ENCODE measurements around the gene SPIRE1. TPM values are rescaled to one million over a fixed set of nuclear protein-coding genes. Genes with fewer than 3 reads are reported as not detected.
A peak's percentile ranks its signal among the peaks of the same experiment; 100 is the strongest.
"Not testable (repeated sequence)": the region's sequence is repeated elsewhere in the genome, so short reads cannot be mapped to it uniquely, and the experiment has no call there.

Gene SPIRE1
- total and polyA plus RNA-seq, 8 donors = 3.1 to 24.4 (median 8.4) TPM

DNA sequence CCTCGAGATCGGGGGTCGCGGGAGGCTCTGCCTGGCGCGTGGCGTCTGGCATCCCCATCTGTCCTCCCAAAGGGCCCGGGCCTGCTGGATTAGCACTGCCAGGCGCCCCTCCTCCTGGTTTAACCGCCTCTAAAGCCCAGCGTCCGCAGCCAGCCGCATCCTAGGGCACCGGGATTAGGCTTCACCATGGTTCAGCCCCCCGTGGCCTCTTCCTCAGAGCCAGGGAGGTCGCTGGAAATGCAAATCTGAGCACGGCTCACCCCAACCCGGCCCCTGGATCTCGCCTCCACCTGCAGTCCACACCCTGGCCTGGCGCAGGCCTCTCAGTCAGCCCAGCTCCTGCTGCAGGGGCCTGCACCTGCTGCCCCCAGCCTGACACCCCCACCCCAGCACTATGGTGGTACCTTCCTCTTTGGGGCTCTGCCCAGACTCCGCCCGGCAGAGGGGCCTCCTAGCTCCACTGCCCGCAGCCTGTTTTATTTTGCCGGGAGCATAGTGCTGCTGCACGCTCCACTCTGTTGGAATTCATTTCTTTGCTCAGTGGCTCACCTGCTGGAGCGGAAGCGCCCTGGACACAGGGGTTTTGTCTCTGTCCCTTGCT, 237.0 kb downstream of the SPIRE1 start:
- WGBS, 5 donors = 37 to 61% (median 50%) methylated on average over 19 to 27 of the region's 27 CpGs
- H3K9me3 ChIP-seq = no peaks in the 10 kb centered on the region
- H3K36me3 ChIP-seq = no peaks in the 10 kb centered on the region
- peak overlapping the region; percentile 58 to 73 (median 62) for H3K4me3 ChIP-seq
- no peaks in the 10 kb centered on the region for H3K27me3 ChIP-seq
- peak in 1 of 2 donors; percentile 72 for DNase-seq
- TF ChIP-seq POLR2AphosphoS5 (IDR thresholded peaks at IDR 0.05) = no peak
- TF ChIP-seq, protein P1, sequence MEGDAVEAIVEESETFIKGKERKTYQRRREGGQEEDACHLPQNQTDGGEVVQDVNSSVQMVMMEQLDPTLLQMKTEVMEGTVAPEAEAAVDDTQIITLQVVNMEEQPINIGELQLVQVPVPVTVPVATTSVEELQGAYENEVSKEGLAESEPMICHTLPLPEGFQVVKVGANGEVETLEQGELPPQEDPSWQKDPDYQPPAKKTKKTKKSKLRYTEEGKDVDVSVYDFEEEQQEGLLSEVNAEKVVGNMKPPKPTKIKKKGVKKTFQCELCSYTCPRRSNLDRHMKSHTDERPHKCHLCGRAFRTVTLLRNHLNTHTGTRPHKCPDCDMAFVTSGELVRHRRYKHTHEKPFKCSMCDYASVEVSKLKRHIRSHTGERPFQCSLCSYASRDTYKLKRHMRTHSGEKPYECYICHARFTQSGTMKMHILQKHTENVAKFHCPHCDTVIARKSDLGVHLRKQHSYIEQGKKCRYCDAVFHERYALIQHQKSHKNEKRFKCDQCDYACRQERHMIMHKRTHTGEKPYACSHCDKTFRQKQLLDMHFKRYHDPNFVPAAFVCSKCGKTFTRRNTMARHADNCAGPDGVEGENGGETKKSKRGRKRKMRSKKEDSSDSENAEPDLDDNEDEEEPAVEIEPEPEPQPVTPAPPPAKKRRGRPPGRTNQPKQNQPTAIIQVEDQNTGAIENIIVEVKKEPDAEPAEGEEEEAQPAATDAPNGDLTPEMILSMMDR (IDR thresholded peaks at IDR 0.05) = no peak
- peak overlapping the region in 1 of 5 donors; percentile 60 for H3K27ac ChIP-seq
- peaks cover 7 to 23% (median 18%) of the 10 kb centered on the region in 4 donors for H3K4me1 ChIP-seq
- intact Hi-C loops (cut with DNase I; ENCODE audit: low total_unique reads) = no loop called here

DNA sequence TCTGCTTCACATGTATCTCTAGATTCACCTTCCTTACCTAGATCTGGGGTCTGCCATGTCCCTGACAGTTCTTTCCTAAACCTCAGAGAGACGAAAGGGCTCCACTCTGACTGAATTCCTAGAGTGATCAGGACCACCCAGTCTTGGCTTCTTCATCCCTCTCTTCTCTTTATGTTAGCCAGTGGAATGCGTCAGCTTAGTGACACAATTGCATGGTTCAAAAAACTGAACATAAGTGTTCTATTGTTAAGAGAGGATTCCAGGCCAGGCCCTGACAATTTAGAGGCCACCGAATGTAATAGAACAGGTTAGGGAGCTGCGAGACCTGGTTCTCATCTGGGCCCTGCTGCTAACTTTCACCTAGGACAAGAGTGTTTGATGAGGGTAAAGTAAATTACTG, 240.2 kb downstream of the SPIRE1 start:
- Histone ChIP-seq H3K36me3 (no peaks in the 10 kb centered on the region), H3K4me3 (no peak overlapping the region), H3K4me1 (peaks cover 13 to 34% (median 23%) of the 10 kb centered on the region in 4 donors), H3K9me3 (no peaks in the 10 kb centered on the region), H3K27ac (no peak overlapping the region), H3K27me3 (no peaks in the 10 kb centered on the region)
- no peak for DNase-seq
- 78 to 90% (median 87%) methylated on average over 4 of the region's 4 CpGs for WGBS, 5 donors
- intact Hi-C loops (cut with DNase I; ENCODE audit: low total_unique reads) = no loop called here
- no peak for TF ChIP-seq EP300 (IDR thresholded peaks at IDR 0.05)
- TF ChIP-seq POLR2A (IDR thresholded peaks at IDR 0.05) = no peak
- no peak for TF ChIP-seq POLR2AphosphoS5 (IDR thresholded peaks at IDR 0.05)

DNA sequence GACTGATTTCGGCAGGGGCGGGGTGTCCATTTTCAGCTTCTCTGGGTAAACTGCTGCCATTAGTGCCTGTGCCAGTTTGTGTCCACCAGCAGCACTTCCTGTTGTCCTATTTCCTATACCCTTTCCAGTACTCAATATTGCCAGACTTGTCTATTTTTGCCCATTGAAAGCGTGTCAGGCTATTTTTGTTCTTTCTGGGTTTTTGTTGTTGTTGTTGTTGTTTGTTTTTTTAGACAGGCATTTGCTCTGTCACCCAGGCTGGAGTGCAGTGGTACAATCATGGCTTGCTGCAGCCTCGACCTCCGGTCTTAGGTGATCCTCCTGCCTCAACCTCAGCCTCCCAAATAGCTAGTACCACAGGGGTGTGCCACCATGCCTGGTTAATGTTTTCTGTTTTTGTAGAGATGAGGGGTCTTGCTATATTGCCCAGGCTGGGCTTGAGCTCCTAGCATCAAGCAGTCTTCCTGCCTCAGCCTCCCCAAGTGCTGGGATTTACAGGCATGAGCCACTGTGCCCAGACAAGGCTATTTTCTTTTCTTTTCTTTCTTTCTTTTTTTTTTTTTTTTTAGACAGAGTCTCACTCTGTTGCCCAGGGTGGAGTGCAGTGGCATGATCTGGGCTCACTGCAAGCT, 241.7 kb downstream of the SPIRE1 start:
- Histone ChIP-seq H3K36me3 (no peaks in the 10 kb centered on the region), H3K27me3 (no peaks in the 10 kb centered on the region), H3K4me3 (no peak overlapping the region), H3K27ac (peak overlapping the region in 4 of 5 donors; percentile 20 to 65 (median 54)), H3K9me3 (no peaks in the 10 kb centered on the region), H3K4me1 (peaks cover 13 to 34% (median 23%) of the 10 kb centered on the region in 4 donors)
- WGBS, 5 donors = 79 to 87% (median 84%) methylated on average over 5 of the region's 5 CpGs
- TF ChIP-seq, protein P1 (IDR thresholded peaks at IDR 0.05) = no peak
- no peak for TF ChIP-seq POLR2AphosphoS5 (IDR thresholded peaks at IDR 0.05)
- no peak for TF ChIP-seq POLR2A (IDR thresholded peaks at IDR 0.05)
- no peak for TF ChIP-seq EP300 (IDR thresholded peaks at IDR 0.05)
- no peak for DNase-seq
- intact Hi-C loops (cut with DNase I; ENCODE audit: low total_unique reads) = no loop called here

DNA sequence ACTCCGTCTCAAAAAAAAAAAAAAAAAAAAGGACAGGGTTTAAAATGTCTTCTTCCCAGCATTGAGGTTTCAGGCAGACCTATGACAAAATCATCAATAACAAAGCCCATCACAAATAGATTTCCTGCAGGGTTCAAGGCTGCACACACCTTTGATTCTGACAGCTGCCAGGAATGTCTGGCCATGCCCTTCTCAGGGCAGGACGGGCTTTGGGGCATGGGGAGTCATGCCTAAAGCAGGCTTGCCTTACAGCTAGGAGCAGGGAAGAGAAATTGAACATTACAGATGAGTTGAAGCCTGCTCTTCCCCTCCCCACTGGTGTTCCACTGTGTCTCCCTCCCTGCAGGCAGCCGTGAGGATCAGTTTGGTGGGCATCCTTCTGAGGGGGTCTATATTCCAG, 246.5 kb downstream of the SPIRE1 start:
- peaks cover 0 to under 1% (median 0%) of the 10 kb centered on the region in 3 donors for H3K27me3 ChIP-seq
- H3K4me3 ChIP-seq = no peak overlapping the region
- H3K36me3 ChIP-seq = no peaks in the 10 kb centered on the region
- 92 to 100% (median 98%) methylated on average over 2 to 3 of the region's 3 CpGs for WGBS, 5 donors
- intact Hi-C loops (cut with DNase I; ENCODE audit: low total_unique reads) = no loop called here
- H3K4me1 ChIP-seq = peaks cover 8 to 52% (median 27%) of the 10 kb centered on the region in 4 donors
- no peak overlapping the region for H3K27ac ChIP-seq
- H3K9me3 ChIP-seq = no peaks in the 10 kb centered on the region
- no peak for DNase-seq
- TF ChIP-seq, protein P1 (IDR thresholded peaks at IDR 0.05) = no peak
- TF ChIP-seq EP300 (IDR thresholded peaks at IDR 0.05) (no peak), POLR2A (IDR thresholded peaks at IDR 0.05) (no peak), POLR2AphosphoS5 (IDR thresholded peaks at IDR 0.05) (no peak)

DNA sequence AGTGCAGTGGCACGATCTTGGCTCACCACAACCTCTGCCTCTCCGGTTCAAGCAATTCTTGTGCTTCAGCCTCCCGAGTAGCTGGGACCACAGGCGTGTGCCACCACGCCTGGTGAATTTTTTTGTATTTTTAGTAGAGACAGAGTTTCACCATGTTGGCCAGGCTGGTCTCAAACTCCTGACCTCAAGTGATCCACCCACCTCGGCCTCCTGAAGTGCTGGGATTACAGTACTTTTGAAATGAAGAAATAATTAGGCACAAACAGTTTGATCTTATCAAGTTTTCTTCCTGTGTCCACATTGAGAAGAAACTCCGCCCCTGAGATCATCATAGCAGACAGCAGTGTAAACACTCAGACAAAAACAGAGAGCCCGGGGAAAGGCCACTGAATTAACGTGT, 247.2 kb downstream of the SPIRE1 start:
- H3K36me3 ChIP-seq; intact Hi-C loops (cut with DNase I; ENCODE audit: low total_unique reads); DNase-seq: not testable (repeated sequence)

More for the DNA sequence above, 247.2 kb downstream of the SPIRE1 start:
- H3K9me3 ChIP-seq, H3K27me3 ChIP-seq, H3K27ac ChIP-seq, H3K4me3 ChIP-seq: not testable (repeated sequence)
- peaks cover 4 to 47% (median 26%) of the 10 kb centered on the region in 4 donors for H3K4me1 ChIP-seq
- 64 to 73% (median 70%) methylated on average over 9 of the region's 9 CpGs for WGBS, 5 donors

Data from stomach (tissue), 9 donors.